A549 (cell line): Measurements from ENCODE around the gene FERD3L.

Experiments used
- CEBPB ChIP-seq, 2 experiments: fragments of >200 bp in 1 of 2; sonication (Bioruptor Twin) in 1 of 2; formaldehyde crosslinking in 1 of 2; IDR thresholded peaks; 2 replicates each; pipeline ENCODE4 v1.6.1; 2012 to 2016
- CHD2 ChIP-seq: fragments of 150-350 bp; IDR thresholded peaks from 2 replicates; pipeline ENCODE4 v1.6.1; 2014; ENCODE audit warnings: low read length; ENCODE audit not compliant: partially characterized antibody
- CTCF ChIP-seq: fragments of >200 bp; sonication (Bioruptor Twin); formaldehyde crosslinking; IDR thresholded peaks from 3 replicates; pipeline ENCODE4 v1.5.1; 2016
- EP300 ChIP-seq, 2 experiments: fragments of >200 bp; sonication (Bioruptor Twin); formaldehyde crosslinking; IDR thresholded peaks; 2 replicates in 1 of 2; 3 replicates in 1 of 2; pipeline ENCODE4 v1.6.1; 2016 to 2017
- HDAC2 ChIP-seq: fragments of 200-600 bp; sonication (generic); IDR thresholded peaks from 2 replicates; pipeline ENCODE4 v1.6.1; 2016
- HMGXB4 ChIP-seq: fragments of 250-450 bp; sonication (Bioruptor Pico); IDR thresholded peaks from 2 replicates; pipeline ENCODE4 v1.5.0; 2021; ENCODE audit warnings: mild to moderate bottlenecking, moderate library complexity, borderline replicate concordance
- MYC ChIP-seq: IDR thresholded peaks from 2 replicates; pipeline ENCODE4 v1.6.1; 2012; ENCODE audit warnings: mild to moderate bottlenecking, inconsistent platforms, low read length, improper control_type of control experiment, borderline replicate concordance
- POLR2A ChIP-seq: IDR thresholded peaks from 2 replicates; pipeline ENCODE4 v1.6.1; 2012; ENCODE audit warnings: mild to moderate bottlenecking, low read length

- TF ChIP-seq POLR2A, result no peak
- TF ChIP-seq EP300 (IDR thresholded peaks at IDR 0.05), result no peak
- no peak for TF ChIP-seq HDAC2
- TF ChIP-seq MYC, result no peak
- no peak for TF ChIP-seq HMGXB4 (CRISPR knock-in tag)
- TF ChIP-seq CTCF, result no peak
- no peak for TF ChIP-seq CHD2
- no peak for TF ChIP-seq CEBPB (IDR thresholded peaks at IDR 0.05)
Measured at GRCh38 chr7:19101909-19102308, 43.3 kb downstream of the FERD3L start.
